Parathyroid adenoma (tissue), 2 donors: Measurements from ENCODE around the gene FBXW4.
A peak's percentile ranks its signal among the peaks of the same experiment; 100 is the strongest.

Experiments used
- H2AFZ ChIP-seq: fragments of 300-600 bp; sonication (generic); one replicate; pipeline ENCODE4 v1.7.0; 2017; ENCODE audit warnings: antibody characterized with exemption, mild to moderate bottlenecking
- H3K27ac ChIP-seq: fragments of 300-600 bp; sonication (generic); one replicate; pipeline ENCODE4 v1.7.0; 2017
- H3K27me3 ChIP-seq: fragments of 300-600 bp; sonication (generic); one replicate; pipeline ENCODE4 v1.7.0; 2017; ENCODE audit warnings: low read length; ENCODE audit not compliant: control insufficient read depth, insufficient read depth
- H3K36me3 ChIP-seq: fragments of 300-600 bp; sonication (generic); one replicate; pipeline ENCODE4 v1.7.0; 2017; ENCODE audit warnings: low read length; ENCODE audit not compliant: control insufficient read depth, insufficient read depth
- H3K4me1 ChIP-seq: fragments of 300-600 bp; sonication (generic); one replicate; pipeline ENCODE4 v1.7.0; 2017; ENCODE audit warnings: control low read depth
- H3K4me2 ChIP-seq: fragments of 300-600 bp; sonication (generic); one replicate; pipeline ENCODE4 v1.7.0; 2017; ENCODE audit warnings: low read length
- H3K4me3 ChIP-seq: fragments of 300-600 bp; sonication (generic); one replicate; pipeline ENCODE4 v1.7.0; 2017; ENCODE audit warnings: low read depth, low read length
- H3K79me2 ChIP-seq: fragments of 300-600 bp; sonication (generic); one replicate; pipeline ENCODE4 v1.7.0; 2017; ENCODE audit warnings: control low read depth
- H3K9ac ChIP-seq: fragments of 300-600 bp; sonication (generic); one replicate; pipeline ENCODE4 v1.7.0; 2017; ENCODE audit warnings: mild to moderate bottlenecking
- H3K9me3 ChIP-seq: fragments of 300-600 bp; sonication (generic); one replicate; pipeline ENCODE4 v1.7.0; 2017; ENCODE audit warnings: low read length; ENCODE audit not compliant: control insufficient read depth
- CTCF ChIP-seq: fragments of 300-600 bp; sonication (generic); IDR thresholded peaks from one replicate; pipeline ENCODE4 v1.7.0; 2017; ENCODE audit warnings: antibody characterized with exemption, mild to moderate bottlenecking
- donor health status: primary hyperparathyroidism.

The FBXW4 gene

DNA sequence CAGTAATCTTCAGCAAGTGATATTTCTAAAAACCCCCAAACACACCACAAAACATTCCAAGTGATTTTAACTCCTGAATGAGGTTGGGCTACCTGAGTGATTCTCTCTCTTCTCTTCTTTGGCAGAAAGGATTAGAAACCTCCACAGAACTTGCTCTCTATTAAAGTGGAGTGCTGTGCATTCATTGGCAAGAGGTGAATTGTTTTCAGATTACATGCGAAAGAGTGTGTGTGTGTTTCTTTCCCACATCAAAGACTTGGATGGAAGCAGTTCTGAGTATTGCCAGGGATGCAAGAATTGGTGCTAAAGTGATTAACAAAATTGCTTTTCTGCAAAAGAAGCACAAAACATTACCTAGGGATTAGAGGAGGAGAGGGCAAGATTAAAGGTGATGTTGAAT lies 13.1 kb upstream of the FBXW4 start:
- Histone ChIP-seq H3K4me1 (no peaks in the 10 kb centered on the region), H3K27me3 (no peaks in the 10 kb centered on the region), H3K9me3 (no peaks in the 10 kb centered on the region), H3K4me3 (no peak overlapping the region), H3K79me2 (no peaks in the 10 kb centered on the region), H3K36me3 (no peaks in the 10 kb centered on the region), H3K27ac (no peak overlapping the region), H2AFZ (no peak overlapping the region), H3K9ac (no peak overlapping the region), H3K4me2 (no peak overlapping the region)
- no peak for TF ChIP-seq CTCF

DNA sequence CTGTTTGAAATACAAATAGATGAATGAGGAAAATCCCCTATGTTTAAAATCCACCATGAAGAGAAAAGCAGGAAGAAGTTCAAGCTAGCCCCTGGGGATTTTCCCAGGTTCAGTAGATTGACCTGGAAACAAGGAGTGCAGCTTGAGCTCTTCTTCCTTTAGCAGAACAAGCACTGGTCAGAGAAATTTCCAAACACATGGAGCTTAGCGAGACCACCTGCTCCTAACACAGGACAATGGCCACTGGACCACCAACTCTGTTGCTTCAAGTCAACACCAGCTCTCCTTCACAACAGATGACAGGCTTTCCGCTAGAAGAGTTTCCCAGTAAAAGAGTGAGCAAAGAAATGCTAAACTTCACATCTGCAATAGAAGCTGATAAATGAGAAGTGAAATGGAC lies 9.4 kb upstream of the FBXW4 start:
- Histone ChIP-seq H3K27me3 (no peaks in the 10 kb centered on the region), H3K4me3 (no peak overlapping the region), H3K36me3 (no peaks in the 10 kb centered on the region), H3K27ac (no peak overlapping the region), H3K4me1 (no peaks in the 10 kb centered on the region), H3K79me2 (no peaks in the 10 kb centered on the region), H3K4me2 (no peak overlapping the region), H2AFZ (no peak overlapping the region), H3K9me3 (no peaks in the 10 kb centered on the region), H3K9ac (no peak overlapping the region)
- no peak for TF ChIP-seq CTCF

DNA sequence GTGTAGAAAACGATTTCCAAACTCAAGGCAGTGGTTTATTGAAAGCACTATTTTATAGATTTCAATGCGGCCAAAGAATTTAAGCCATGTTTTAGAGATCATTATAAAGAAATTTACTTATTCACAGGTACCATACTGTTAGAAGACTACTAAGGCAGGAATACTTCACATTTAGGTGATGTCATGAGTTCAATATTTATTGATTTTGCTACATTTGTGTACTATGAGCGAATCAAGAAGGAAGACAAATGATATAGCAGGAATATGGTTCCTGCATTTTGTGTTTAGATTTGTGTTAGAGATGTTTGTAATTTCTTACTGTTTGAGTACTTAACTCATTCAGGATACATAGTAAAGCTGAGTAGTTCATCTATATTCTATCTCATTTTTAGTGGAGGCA lies 1.7 kb upstream of the FBXW4 start:
- Histone ChIP-seq H3K79me2 (peaks cover 6% of the 10 kb centered on the region), H2AFZ (no peak overlapping the region), H3K4me1 (peaks cover 8% of the 10 kb centered on the region), H3K9me3 (no peaks in the 10 kb centered on the region), H3K27ac (no peak overlapping the region), H3K27me3 (no peaks in the 10 kb centered on the region), H3K4me2 (no peak overlapping the region), H3K4me3 (no peak overlapping the region), H3K9ac (no peak overlapping the region), H3K36me3 (no peaks in the 10 kb centered on the region)
- no peak for TF ChIP-seq CTCF

DNA sequence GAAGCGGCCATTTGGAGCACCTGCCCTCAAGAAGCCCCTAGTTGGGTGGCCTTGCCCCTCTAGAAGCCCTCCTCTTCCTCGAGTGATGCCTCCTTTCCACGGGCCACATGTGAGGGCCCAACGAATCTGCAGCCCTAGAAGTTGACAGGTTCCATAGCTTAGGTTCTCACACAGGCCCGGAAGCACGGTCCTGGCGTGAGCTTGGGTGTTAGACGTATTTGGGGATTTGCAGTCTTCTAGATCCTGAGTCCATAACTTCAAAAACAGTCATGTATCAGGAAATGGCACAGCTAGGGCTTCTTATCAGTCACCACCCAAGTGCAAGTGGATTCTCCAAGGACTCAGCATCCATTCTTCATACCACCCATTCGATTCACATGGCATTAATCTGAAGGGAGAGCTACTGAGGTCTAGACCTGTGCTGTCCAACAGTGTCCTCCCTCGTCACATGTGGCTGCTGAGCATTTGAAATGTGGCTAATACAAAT lies 477 bp upstream of the FBXW4 start:
- TF ChIP-seq CTCF = no peak
- H3K27ac ChIP-seq = peak overlapping the region; percentile 97
- no peak overlapping the region for H3K9ac ChIP-seq
- H3K36me3 ChIP-seq = no peaks in the 10 kb centered on the region
- H3K27me3 ChIP-seq = no peaks in the 10 kb centered on the region
- peaks cover 15% of the 10 kb centered on the region for H3K4me1 ChIP-seq
- no peaks in the 10 kb centered on the region for H3K9me3 ChIP-seq
- peak overlapping the region; percentile 78 for H2AFZ ChIP-seq
- H3K4me3 ChIP-seq = peak overlapping the region; percentile 77
- H3K79me2 ChIP-seq = peaks cover 10% of the 10 kb centered on the region
- peak overlapping the region; percentile 93 for H3K4me2 ChIP-seq

GRCh38 chr10:101693978-101694673 lies 844 bp downstream of the FBXW4 start:
- Histone ChIP-seq H3K4me1 (peaks cover 26% of the 10 kb centered on the region), H3K9me3 (no peaks in the 10 kb centered on the region), H3K4me2 (peak overlapping the region; percentile 93), H2AFZ (peak overlapping the region; percentile 97), H3K9ac (peak overlapping the region; percentile 94), H3K27ac (peak overlapping the region; percentile 97), H3K4me3 (peak overlapping the region; percentile 77), H3K27me3 (no peaks in the 10 kb centered on the region), H3K79me2 (peaks cover 17% of the 10 kb centered on the region), H3K36me3 (no peaks in the 10 kb centered on the region)
- TF ChIP-seq CTCF = no peak
